Jurkat, Clone E6-1 (cell line): ENCODE results near the gene WTIP.
A peak's percentile ranks its signal among the peaks of the same experiment; 100 is the strongest.

Experiments used
- DNase-seq: peaks from one replicate; pipeline ENCODE4 v3.0.0-alpha.2; 2011; ENCODE audit warnings: low read depth, low spot score
- H3K4me3 ChIP-seq: 2 replicates; pipeline ENCODE4 v1.5.1; 2011; ENCODE audit warnings: mild to moderate bottlenecking, low read length, control low read depth, moderate library complexity

The WTIP gene

GRCh38 chr19:34534206-34534605 is 52.6 kb downstream of the WTIP start:
- DNase-seq, result no peak
- H3K4me3 ChIP-seq, result no peak overlapping the region

GRCh38 chr19:34539396-34539795 is 57.8 kb downstream of the WTIP start:
- no peak for DNase-seq

GRCh38 chr19:34540811-34541557 is 59.4 kb downstream of the WTIP start:
- no peak for DNase-seq
- no peak overlapping the region for H3K4me3 ChIP-seq

More at GRCh38 chr19:34539396-34539795, 57.8 kb downstream of the WTIP start:
- H3K4me3 ChIP-seq, result no peak overlapping the region

GRCh38 chr19:34549833-34550232 is 68.3 kb downstream of the WTIP start:
- H3K4me3 ChIP-seq, result no peak overlapping the region
- DNase-seq, result no peak

- peak; percentile 37 for DNase-seq
- H3K4me3 ChIP-seq, result no peak overlapping the region
Observed at GRCh38 chr19:34555447-34555846, 73.9 kb downstream of the WTIP start.

- DNase-seq, result peak; percentile 10
- H3K4me3 ChIP-seq, result no peak overlapping the region
Observed at GRCh38 chr19:34556488-34556887, 74.9 kb downstream of the WTIP start.

- no peak overlapping the region for H3K4me3 ChIP-seq
- DNase-seq, result no peak
Observed at GRCh38 chr19:34559045-34559444, 77.5 kb downstream of the WTIP start.

- DNase-seq, result no peak
- no peak overlapping the region for H3K4me3 ChIP-seq
Observed at GRCh38 chr19:34560229-34560628, 78.7 kb downstream of the WTIP start.
